Frontal cortex (tissue), 4 donors: ENCODE results near the gene FAM162B. TPM values are rescaled to one million over a fixed set of nuclear protein-coding genes. Genes with fewer than 3 reads are reported as not detected.
A peak's percentile ranks its signal among the peaks of the same experiment; 100 is the strongest.
"Not testable (repeated sequence)": the region's sequence is repeated elsewhere in the genome, so short reads cannot be mapped to it uniquely, and the experiment has no call there.

Experiments
- DNase-seq, 2 donors: peaks; one replicate each; pipeline ENCODE4 v3.0.0; 2012; ENCODE audit warnings: low spot score in 2 of 2
- FAIRE-seq: peaks from 2 replicates; lab custom pipeline; 2012; peaks lifted over from hg19 to GRCh38; lab: Jason Lieb, UNC
- total RNA-seq: library from RNA; depleted of rRNA; stranded (reverse); fragments of >200 nt; gene quantifications from one replicate; pipeline ENCODE4 v1.2.3, GENCODE V29; 2014
- donor health status: control.
- donor health status: control.
- donor health status: control.

FAM162B gene
- total RNA-seq, 1 donor from 2014 or later: 1.2 TPM

- DNase-seq (no peak), FAIRE-seq (no peak)
Observed at GRCh38 chr6:116737004-116737403, 28.5 kb downstream of the FAM162B start.

GRCh38 chr6:116730513-116730912 is 35.0 kb downstream of the FAM162B start:
- no peak for FAIRE-seq
- no peak for DNase-seq

- no peak for DNase-seq
- no peak for FAIRE-seq
Observed at GRCh38 chr6:116726947-116727346, 38.6 kb downstream of the FAM162B start.

GRCh38 chr6:116714761-116715160 is 50.8 kb downstream of the FAM162B start:
- no peak for FAIRE-seq
- no peak for DNase-seq

GRCh38 chr6:116714296-116714695 is 51.2 kb downstream of the FAM162B start:
- DNase-seq: no peak
- FAIRE-seq: no peak

- peak; percentile 3 for FAIRE-seq
- DNase-seq: no peak
Observed at GRCh38 chr6:116705917-116706316, 59.6 kb downstream of the FAM162B start.

- FAIRE-seq: not testable (repeated sequence)
Observed at GRCh38 chr6:116703888-116704287, 61.6 kb downstream of the FAM162B start.

More at GRCh38 chr6:116703888-116704287, 61.6 kb downstream of the FAM162B start:
- DNase-seq: not testable (repeated sequence)

Other genes with a start within 250 kb of the FAM162B start
- gene TRAPPC3L, start 220.0 kb downstream of the FAM162B start, total RNA-seq: under 0.01 TPM
- gene CALHM4, start 212.0 kb downstream of the FAM162B start, total RNA-seq: not detected
- 26.5 TPM for gene RWDD1, start 194.2 kb downstream of the FAM162B start, total RNA-seq
- gene RSPH4A, start 149.2 kb downstream of the FAM162B start, total RNA-seq: 1.6 TPM
- 46.9 TPM for gene ZUP1, start 97.0 kb downstream of the FAM162B start, total RNA-seq
- gene KPNA5, start 84.5 kb downstream of the FAM162B start, total RNA-seq: 52.6 TPM
- gene GPRC6A, start 63.4 kb upstream of the FAM162B start, total RNA-seq: not detected
- not detected for gene RFX6, start 111.5 kb upstream of the FAM162B start, total RNA-seq